ENCODE measurements around the gene SLC2A6.
"Not testable (repeated sequence)": the region's sequence is repeated elsewhere in the genome, so short reads cannot be mapped to it uniquely, and the experiment has no call there.

Gene SLC2A6

DNA sequence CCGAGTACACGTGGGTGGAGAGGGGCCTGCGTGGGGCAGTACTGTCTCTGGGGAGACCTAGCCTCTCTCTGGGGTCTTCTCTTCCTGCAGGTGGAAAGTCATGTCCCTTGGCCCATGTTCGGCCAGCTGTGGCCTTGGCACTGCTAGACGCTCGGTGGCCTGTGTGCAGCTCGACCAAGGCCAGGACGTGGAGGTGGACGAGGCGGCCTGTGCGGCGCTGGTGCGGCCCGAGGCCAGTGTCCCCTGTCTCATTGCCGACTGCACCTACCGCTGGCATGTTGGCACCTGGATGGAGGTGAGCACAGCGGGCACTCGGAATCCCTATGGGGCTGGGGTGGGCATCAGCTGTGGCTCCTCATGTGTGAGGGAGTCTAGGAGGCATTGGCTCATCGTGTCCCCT, 24.6 kb downstream of the SLC2A6 start:
- no peak for DNase-seq (ENCODE audit: low read depth)
- H3K4me3 ChIP-seq (ENCODE audit: low read depth, low read length) = no peak overlapping the region

DNA sequence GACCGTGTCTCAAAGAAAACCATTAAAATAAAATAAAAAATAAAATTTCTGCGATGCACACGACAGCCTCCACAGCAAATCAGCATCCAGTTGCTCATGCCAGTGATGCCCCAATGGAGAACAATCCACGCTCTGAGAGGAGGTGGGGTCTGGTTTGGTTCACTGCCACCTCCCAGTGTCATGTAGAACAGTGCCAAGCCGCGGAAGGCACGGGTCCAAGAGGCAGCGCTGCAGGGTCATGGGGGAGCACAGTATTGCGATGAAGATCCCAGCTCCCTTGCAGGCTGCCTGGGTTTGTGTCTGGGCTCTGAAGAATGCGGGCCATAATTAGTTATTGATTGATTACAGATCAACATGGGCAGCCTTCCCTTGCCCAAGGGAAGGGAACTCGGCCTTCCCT, 25.2 kb downstream of the SLC2A6 start:
- TF ChIP-seq, protein P1, sequence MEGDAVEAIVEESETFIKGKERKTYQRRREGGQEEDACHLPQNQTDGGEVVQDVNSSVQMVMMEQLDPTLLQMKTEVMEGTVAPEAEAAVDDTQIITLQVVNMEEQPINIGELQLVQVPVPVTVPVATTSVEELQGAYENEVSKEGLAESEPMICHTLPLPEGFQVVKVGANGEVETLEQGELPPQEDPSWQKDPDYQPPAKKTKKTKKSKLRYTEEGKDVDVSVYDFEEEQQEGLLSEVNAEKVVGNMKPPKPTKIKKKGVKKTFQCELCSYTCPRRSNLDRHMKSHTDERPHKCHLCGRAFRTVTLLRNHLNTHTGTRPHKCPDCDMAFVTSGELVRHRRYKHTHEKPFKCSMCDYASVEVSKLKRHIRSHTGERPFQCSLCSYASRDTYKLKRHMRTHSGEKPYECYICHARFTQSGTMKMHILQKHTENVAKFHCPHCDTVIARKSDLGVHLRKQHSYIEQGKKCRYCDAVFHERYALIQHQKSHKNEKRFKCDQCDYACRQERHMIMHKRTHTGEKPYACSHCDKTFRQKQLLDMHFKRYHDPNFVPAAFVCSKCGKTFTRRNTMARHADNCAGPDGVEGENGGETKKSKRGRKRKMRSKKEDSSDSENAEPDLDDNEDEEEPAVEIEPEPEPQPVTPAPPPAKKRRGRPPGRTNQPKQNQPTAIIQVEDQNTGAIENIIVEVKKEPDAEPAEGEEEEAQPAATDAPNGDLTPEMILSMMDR (IDR thresholded peaks at IDR 0.05; ENCODE audit: insufficient read depth, low read depth, low read length, missing control alignments) = no peak
- DNase-seq (ENCODE audit: low read depth) = no peak
- H3K4me3 ChIP-seq (ENCODE audit: low read depth, low read length) = no peak overlapping the region

More for the DNA sequence above, 24.6 kb downstream of the SLC2A6 start:
- TF ChIP-seq, protein P1 (IDR thresholded peaks at IDR 0.05; ENCODE audit: insufficient read depth, low read depth, low read length, missing control alignments) = no peak

DNA sequence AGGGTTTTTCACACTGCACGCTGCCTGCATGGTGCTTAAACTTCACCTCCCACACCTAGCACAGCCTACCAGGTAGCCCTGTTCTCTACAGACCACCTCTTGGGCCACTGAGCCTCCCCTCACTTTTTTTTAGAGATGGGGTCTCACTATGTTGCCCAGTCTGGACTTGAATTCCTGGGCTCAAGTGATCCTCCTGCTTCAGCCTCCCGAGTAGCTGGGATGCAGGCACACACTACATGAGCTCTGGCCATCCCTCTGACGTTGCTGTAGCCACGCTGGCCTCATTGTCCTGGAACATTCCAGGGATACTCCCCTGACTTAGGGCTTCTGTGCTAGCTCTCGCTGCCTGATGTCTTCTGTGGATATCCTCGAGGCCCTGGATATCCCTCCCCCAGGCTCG, 26.3 kb downstream of the SLC2A6 start:
- TF ChIP-seq, protein P1 (IDR thresholded peaks at IDR 0.05; ENCODE audit: insufficient read depth, low read depth, low read length, missing control alignments) = no peak
- DNase-seq (ENCODE audit: low read depth) = no peak

DNA sequence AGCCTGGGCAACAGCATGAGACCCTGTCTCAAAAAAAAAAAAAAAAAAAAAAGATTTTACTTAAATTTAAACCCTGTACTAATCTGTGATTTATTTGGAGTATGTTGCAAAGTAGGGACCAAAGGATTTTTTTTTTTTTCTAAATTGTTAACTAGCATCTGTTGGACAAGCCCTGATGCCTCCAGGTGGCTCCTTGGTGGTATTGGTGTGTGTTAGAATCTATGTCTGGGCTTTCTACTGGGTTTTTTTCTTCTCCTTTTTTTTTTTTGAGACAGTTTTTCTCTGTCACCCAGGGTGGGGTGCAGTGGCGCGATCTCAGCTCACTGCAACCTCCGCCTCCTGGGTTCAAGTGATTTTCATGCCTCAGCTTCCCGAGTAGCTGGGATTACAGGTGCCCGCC, 27.0 kb downstream of the SLC2A6 start:
- not testable (repeated sequence) for DNase-seq (ENCODE audit: low read depth); H3K4me3 ChIP-seq (ENCODE audit: low read depth, low read length)

More for the DNA sequence above, 26.3 kb downstream of the SLC2A6 start:
- H3K4me3 ChIP-seq (ENCODE audit: low read depth, low read length) = no peak overlapping the region

DNA sequence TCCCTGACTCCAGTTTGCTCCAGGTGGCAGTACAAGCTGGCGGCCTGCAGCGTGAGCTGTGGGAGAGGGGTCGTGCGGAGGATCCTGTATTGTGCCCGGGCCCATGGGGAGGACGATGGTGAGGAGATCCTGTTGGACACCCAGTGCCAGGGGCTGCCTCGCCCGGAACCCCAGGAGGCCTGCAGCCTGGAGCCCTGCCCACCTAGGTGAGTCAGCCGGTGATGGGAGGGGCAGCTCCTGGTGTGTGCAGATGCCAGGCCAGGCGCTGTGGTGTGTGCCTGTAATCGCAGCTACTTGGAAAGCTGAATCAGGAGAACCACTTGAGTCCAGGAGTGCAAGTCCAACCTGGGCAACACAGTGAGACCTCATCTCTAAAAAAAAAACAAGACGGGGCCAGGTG, 29.1 kb downstream of the SLC2A6 start:
- DNase-seq (ENCODE audit: low read depth) = no peak
- no peak overlapping the region for H3K4me3 ChIP-seq (ENCODE audit: low read depth, low read length)
- TF ChIP-seq, protein P1 (IDR thresholded peaks at IDR 0.05; ENCODE audit: insufficient read depth, low read depth, low read length, missing control alignments) = no peak

DNA sequence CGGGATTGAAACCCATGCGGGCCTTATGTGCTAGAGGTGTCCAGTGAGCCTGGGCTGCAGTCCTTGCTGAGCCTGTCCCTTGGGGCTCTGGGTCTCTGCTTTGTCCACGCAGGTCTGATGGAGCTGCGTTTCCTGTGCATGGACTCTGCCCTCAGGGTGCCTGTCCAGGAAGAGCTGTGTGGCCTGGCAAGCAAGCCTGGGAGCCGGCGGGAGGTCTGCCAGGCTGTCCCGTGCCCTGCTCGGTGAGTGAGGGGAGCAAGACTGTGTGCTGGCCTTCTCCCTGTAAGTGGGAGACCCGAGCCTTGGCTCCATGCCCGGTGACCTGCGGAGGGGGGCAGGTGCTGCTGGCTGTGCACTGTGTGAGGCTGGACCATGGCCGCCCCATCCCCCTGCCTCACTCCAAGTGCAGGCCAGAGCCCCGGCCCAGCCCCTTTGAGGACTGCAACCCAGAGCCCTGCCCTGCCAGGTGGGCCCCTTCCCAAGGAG, 30.4 kb downstream of the SLC2A6 start:
- no peak overlapping the region for H3K4me3 ChIP-seq (ENCODE audit: low read depth, low read length)
- TF ChIP-seq, protein P1 (IDR thresholded peaks at IDR 0.05; ENCODE audit: insufficient read depth, low read depth, low read length, missing control alignments) = no peak
- DNase-seq (ENCODE audit: low read depth) = no peak

DNA sequence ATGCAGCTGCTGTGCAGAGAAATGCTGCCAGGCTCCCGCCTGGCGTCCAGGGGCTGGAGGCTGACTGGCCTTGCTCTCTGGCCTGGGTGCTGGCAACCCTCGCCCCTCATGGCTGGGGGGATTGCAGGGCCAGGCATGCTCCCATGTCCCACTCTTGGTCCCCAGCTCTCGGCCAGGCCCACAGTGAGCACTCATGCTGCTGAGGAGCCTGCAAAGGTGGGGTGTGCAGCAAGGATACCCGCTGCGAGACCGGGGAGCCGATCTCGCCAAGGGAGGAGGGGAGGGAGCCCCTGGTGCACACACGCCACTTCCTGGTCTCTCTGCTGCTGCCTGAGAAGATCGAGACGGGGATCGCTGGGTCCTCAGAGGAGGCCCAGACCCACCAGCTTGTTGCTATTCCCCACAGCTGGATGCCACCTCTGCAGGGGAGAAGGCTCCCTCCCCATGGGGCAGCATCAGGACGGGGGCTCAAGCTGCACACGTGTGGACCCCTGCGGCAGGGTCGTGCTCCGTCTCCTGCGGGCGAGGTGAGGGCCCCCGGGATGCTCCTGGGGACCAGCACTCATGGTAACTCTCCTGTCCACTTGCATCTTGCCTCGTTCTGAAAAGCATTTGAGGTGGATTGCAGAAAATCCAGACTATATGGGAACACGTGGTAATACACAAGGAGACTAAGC, 33.5 kb downstream of the SLC2A6 start:
- no peak for DNase-seq (ENCODE audit: low read depth)
- H3K4me3 ChIP-seq (ENCODE audit: low read depth, low read length) = no peak overlapping the region
- TF ChIP-seq, protein P1 (IDR thresholded peaks at IDR 0.05; ENCODE audit: insufficient read depth, low read depth, low read length, missing control alignments) = no peak
